ENCODE data around the gene ACBD3. TPM values are rescaled to one million over a fixed set of nuclear protein-coding genes. Genes with fewer than 3 reads are reported as not detected.

Gene ACBD3
- total RNA-seq, 1 donor from 2014 or later, result 24.5 TPM

DNA sequence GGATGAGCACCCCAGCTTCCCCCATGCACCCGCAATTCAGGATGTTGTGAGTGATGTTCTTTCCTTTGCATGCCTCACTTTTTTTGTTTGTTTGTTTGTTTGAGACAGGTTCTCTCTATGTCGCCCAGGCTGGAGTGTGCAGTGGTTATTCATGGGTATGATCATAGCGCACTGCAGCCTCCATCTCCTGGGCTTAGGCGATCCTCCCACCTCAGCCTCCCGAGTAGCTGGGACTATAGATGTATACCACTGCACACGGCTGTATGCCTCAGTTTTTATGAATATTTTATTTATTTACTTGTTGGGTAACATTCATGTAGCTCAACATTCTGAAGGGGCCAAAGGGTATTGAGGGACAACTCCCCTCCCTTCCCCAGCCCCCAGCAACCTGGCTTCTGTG, 69.2 kb downstream of the ACBD3 start:
- intact Hi-C loops (cut with micrococcal nuclease), result no loop called here

DNA sequence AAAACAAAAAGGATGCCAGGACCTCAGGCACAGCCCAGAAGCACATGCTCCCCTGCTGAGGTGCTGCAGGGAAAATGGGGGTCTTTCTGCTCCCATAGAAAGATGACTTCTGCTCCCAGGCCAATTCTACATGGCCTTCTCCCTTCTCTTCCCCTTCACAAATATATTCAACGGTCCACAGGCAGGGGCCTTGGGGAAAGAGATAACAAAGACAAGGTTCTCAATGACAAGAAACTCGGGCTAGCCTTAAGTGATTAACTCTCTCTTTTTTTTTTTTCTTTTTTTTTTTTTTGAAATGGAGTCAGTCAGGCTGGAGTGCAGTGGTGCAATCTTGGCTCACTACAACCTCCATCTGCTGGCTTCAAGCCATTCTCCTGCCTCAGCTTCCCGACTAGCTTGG, 69.9 kb downstream of the ACBD3 start:
- intact Hi-C loops (cut with micrococcal nuclease), result no loop called here

DNA sequence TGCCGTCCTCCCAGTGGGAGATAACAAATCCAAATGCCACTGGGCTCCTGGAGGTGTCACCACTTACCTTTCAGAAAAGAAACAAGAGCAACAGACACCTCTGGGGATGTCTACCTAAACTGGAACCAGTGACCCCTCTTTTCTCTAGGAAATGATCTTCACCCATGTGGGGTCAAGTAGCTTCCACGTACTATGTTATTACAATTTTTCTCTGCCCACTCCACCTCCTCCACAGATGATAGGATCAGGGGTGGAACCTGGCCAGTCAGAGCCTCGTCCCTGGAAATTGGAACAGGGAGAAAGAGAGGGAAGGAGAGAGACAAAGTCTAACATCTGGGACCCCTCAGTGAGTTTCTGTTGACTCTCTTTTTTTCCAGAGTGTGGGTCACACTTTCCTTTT, 73.9 kb downstream of the ACBD3 start:
- intact Hi-C loops (cut with micrococcal nuclease), result no loop called here

DNA sequence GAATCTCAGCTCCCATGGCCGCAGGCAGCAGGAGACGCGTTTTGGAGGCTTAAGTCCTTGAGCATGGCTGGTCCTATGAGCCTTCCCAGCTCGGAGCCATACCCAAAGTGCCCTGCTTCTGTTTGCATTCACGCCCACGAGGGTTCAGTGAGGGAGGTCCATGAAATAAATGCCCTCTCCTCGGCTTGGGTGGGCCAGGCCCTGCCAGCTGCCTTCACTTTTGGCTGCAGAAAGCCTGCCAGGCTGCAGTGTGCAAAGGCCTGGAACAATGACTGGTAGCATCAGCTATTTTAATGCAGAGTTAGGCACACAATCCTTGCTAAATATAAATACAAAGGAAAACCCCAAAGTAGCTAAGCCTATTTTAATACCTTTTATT, 74.7 kb downstream of the ACBD3 start:
- intact Hi-C loops (cut with micrococcal nuclease), result no loop called here

DNA sequence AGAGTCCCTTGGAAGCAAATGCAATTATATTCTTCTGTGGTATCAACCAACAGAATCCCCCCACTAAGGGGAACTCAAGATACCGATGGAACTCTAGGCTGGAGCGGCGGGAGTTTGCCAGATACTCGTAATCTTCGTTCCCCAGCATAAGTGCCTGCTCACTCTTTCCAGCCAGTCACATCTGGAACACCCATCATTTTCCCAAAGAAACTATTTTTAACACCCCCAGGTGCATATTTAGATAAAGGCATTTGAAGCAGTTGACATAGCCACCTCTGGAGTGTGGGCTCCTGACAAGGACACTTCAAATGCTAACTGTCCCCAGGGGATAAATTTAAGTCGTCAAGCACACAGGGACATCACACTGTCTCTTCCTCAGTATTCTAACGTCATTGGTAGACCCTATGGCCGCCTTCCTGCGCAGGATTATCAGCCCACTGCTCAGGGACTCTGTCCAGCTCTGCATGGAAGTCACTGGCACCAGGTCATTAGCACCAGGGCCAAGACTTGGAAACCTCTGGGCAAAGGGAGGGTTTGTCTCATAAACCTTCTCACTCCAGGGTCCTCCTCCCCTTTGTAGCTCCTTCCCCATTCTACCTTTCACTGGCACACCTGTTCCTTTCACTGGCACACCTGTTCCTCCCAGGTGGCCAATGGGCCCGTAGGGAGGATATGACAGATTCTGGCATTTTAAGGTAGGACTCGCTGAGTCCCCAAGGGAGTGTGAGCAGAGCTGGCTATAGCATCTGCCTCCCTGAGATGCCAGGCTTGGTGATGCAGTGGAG, 75.3 kb downstream of the ACBD3 start:
- intact Hi-C loops (cut with micrococcal nuclease), result no loop called here

DNA sequence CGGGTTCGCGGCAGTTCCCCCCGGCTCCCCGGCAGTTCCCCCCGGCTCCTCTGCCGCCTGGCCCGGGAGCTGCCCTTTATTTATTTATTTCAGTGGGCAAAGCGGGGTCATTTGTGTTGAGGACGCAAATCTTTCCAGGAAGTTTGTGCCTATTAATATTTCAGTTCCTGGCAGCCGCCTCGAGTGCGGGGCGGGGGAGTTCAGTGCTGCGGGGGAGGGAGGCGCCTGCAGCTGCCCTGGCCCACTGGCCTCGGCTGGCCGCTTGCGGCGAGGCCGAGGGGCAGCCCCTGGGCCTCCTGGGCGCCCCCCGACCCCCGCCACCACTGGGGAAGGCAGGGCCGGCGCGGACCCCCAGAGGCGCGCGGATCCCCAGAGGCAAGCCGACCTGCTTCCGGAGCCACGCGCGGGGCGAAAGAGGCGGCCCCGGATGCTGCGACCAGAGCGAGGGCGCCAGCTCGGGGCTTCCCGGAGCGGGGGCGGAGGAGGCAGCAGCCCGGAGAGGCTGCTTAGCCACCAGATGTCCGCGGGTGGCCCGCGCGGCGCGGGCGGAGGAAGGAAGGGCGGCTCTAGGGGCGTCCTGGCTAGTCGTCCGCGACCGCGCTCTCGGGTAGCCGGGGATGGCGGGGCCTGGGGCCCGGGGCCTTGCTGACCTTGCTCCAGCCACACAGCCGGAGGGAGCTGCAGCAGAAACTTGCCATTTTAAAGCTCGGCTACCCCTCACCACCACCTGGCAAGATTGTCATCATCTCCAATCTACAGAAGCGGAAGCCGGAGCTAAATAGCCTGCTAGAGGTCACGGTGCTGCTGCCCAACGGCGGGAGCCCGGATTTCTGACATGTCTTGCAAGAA, 76.1 kb downstream of the ACBD3 start:
- intact Hi-C loops (cut with micrococcal nuclease), result loop anchor here (1.0 kb wide), 4 partner anchors 11 to 111 kb away; partner anchors contain the start of gene SDE2

DNA sequence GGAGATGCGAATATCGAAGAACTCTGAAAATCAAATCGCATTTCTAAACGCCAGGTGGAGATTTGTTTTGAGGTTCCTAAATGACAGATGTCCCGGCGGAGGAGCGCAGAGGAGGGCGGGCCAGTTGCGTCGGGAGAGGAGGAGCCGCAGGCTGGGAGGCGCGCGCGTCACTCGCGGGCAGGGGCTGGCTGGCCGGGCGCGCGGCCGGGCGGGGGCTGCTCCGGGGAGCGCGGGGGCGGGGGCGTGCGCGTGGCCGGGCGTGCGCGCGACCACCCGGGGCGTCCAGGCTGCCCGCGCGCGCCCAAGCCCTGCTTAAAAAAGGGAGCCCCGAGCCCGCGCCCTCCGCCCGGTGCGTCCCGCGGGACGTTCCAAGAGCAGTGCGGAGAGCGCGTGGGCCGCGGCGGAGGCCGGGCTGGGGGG, 76.7 kb downstream of the ACBD3 start:
- intact Hi-C loops (cut with micrococcal nuclease), result loop anchor here (1.0 kb wide), 4 partner anchors 11 to 111 kb away; partner anchors contain the start of gene SDE2

DNA sequence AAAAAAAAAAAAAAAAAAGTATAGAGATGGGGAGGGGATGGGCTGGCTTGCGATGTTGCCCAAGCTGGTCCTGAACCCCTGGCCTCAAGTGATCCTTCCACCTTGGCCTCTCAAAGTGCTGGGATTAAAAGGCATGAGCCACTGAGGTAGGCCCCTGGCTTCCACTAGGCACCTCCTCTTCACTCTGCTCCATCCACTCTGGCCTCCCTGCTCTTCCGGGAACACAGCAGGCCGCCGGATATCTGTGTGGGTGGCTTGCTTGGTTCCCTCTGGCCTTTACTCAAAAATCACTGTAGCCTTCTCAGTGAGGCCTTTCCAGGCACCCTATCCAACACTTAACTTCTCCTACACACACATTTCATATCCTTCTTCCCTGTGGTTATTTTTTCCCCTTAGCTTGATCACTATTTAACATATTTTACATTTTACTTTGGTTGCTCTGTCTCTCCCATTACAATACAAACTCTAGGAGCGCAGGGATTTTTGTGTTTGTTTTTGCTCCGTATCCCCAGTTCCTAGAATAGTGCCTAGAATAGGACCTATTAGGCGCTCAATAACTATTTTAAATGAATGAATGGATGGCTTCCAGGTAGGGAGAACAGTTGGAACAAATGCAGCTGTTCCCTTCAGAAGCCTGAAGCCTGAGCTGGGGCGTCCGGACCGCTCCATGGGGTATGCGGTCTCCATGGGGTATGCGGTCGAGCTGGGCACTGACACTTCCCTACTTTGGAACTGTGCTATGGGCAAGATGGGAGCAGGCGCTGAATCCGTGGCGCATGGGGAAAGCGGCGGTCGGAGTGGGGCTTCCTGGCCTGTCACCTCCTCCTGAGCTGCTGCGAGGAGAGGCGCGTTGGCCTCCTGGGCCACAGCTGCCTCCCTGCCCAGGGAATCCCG, 77.4 kb downstream of the ACBD3 start:
- intact Hi-C loops (cut with micrococcal nuclease), result no loop called here

DNA sequence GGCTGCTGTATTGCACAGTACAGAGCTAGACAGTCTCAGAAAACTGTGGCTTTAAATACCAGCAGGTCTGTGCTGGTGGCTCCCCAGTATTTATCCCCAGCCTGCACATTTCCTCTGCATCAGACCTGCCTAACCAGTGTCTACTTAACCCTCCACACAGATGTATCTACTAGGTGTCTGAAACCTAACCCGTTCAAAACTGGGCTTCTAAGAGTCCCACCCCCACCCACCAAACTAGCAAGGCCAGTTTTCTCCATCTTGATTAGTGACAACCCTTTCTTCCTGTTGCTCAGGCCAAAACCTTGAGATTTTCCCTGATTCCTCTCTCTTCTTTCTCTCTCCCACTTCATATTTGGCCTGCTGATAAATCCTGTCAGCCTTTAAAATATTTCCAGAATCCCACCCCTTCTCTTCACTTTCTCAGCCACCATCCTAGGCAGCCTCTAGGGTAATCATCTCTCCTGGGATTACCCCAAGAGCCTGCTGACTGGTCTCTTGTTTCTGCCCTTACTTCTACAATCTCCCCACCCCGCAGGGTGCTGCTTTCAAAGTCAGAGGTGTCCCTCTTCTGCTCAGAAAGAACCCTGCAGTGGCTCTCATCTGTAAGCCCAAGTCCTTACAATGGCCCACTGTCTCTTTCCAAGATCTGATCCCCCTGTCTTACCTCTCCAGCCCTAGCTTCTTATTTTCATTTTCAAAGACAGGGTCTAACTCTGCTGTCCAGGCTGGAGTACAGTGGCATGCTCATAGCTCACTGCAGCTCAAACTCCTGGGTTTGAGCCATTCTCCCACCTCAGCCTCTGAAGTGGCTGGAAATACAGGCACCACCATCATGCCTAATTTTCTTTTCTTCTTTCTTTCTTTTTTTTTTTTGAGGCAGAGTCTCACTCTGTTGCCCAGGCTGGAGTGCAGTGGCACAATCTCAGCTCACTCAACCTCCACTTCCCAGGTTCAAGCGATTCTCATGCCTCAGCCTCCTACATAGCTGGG, 78.8 kb downstream of the ACBD3 start:
- intact Hi-C loops (cut with micrococcal nuclease), result no loop called here

DNA sequence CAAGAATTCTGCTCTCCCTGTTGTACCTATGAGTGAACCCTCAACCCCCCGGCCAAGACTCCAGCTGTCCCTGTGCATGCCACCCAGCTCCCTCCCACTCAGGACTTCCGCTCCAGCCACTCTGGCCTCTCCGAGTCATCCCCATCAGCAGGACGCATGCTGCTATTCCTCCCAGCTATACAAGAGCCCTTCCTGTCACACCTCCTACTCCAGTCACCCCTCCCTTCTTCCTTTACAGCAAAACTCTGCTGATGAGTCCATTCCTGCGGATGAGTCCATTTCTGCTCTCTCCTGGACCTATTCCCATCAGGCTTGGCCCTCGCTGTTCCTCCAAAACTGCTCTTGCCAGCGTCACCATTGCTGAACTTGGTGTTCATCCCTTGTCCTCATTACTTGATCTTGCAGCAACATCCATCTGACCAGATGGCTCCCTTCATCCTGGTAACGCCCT, 81.8 kb downstream of the ACBD3 start:
- intact Hi-C loops (cut with micrococcal nuclease), result no loop called here

DNA sequence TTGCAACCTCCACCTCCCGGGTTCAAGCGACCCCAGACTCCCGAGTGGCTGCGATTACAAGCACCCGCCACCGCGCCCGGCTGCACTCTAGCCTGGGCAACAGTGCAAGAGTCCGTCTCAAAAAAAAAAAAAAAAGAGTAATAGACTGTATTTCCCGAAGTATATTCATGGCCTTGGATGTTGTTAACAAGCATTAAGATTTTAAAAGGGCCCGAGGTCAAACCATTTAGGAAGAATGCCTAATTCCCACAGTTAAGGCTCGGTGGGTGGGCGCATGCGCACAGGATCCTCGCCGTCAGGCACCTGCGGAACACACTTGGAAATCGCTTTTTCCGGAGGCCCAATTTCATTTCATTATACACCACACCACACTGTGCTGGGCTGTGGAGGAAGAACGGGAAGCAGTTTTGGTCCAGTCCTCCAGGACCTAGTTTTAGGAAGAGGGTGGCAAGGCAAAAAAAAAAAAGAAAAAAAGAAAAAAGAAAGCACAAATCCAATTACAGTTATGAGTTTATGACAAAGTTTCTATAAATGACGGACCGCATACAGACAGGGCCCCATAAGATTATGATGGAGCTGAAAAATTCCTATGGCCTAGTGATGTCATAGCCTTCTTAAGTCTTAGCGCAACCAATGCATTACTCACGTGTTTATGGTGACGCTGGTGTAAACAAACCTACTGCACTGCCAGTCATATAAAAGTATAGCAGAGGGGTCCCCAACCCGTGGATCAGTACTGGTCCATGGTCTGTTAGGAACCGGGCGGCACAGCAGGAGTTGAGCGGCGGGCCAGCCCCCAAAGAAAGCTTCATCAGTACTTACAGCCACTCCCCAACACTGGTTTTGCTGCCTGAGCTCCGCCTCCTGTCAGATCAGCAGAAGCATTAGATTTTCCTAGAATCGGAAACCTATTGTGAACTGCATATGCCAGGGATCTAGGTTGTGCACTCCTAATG, 85.8 kb downstream of the ACBD3 start:
- intact Hi-C loops (cut with micrococcal nuclease), result no loop called here

DNA sequence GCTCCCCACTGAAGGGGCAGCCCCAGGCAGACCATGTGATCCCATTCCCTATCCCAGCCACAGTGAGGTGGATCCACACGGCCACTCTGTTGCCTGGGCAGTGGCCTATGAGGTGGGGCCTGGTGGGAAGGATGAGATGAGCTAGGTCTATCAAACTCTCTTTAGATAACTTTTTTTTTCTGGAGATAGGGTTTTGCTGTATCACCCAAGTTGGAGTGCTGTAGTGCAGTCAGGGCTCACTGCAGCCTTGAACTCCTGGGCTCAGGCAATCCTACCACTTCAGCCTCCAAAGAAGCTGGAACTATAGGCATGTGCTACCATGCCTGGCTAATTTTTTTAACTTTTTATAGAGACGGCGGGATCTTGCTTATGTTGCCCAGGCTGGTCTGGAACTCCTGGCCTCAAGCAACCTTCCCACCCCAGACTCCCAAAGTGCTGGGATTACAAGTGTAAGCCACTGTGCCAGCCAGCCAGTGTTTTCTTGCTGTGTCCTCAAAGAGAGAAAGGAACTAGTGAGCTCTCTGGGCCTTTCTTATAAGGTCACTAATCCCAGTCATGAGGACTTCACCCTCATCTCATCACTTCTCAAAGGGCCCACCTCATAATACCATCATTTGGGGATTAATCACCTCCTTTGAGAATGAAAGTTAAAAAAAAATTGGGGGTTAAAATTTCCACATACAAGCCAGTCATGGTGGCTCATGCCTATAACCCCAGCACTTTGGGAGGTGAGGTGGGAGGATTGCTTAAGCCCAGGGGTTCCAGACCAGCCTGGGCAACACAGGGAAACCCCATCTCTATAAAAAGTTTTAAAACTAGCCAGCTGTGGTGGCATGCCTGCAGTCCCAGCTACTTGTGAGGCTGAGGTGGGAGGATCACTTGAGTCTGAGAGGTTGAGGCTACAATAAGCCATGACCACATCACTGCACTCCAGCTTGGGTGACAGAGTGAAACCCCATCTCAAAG, 87.4 kb downstream of the ACBD3 start:
- intact Hi-C loops (cut with micrococcal nuclease), result no loop called here

DNA sequence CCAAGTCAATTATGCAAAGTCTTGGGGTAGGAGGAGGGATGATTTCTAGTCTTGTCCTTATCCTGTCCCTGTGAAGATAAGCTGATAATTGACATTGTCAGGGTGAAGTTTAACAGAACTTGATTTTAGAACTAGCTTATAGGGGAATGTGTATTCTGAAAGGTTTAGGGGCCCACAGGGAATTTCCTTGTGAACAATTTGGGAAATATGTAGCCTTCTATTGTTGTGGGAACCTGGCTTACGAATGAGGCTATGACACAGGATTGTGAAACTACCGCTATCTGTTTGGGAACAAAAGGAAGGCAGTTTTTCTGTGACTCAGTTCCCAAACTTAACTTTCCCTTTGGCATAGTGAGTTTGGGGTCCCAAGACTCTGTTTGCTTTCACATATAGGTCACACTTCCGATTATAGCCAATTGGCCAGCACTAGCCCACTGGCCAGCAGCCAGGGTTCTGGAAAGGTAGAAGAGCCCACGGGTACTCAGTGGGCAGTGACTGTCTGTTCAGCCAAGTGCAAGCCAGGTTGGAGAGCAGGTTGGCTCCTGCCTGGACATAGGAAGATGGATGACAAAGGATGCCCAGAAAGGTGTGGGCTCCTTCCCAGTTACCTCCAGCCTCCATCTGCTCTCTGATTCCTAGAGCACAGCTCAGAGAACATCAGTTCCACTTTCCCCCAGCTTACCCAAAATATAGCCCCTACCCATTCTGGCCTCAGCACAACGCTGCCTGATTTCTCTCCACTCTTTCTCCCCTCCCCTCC, 88.5 kb downstream of the ACBD3 start:
- intact Hi-C loops (cut with micrococcal nuclease), result no loop called here

DNA sequence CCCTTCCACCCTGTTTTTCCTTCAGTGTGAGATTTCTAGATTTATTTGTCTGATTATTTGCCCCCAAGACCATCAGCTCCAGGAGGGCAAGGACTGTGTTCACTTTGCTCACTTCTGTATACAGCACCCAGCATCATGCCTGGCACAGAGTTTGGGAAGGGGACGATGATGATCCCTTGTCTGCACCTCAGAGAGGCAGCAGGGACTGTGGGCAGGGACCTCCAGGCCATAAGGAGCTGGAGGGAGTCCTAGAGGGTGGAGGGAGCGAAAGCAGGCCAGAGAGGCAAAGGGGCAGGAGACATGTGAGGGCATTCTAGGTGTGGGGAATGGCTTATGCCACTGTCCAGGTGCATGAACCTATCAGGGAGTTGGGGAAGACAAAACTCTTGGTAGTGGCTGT, 91.3 kb downstream of the ACBD3 start:
- intact Hi-C loops (cut with micrococcal nuclease), result no loop called here
